ENCODE results near the gene GBX1. TPM values are rescaled to one million over a fixed set of nuclear protein-coding genes. Genes with fewer than 3 reads are reported as not detected.

The GBX1 gene
- total RNA-seq, 1 donor from 2014 or later: not detected

- no peak for TF ChIP-seq CTCF (conservative IDR thresholded peaks at IDR 0.05; ENCODE audit: low read depth, low read length)
- no peak for DNase-seq (ENCODE audit: low read depth)
Observed at GRCh38 chr7:151144387-151144786, 23.1 kb downstream of the GBX1 start.

GRCh38 chr7:151143261-151144015 is 24.1 kb downstream of the GBX1 start:
- TF ChIP-seq CTCF (conservative IDR thresholded peaks at IDR 0.05; ENCODE audit: low read depth, low read length): no peak
- no peak overlapping the region for H3K4me3 ChIP-seq (ENCODE audit: low read depth, low read length)
- no peak for DNase-seq (ENCODE audit: low read depth)

More at GRCh38 chr7:151144387-151144786, 23.1 kb downstream of the GBX1 start:
- H3K4me3 ChIP-seq (ENCODE audit: low read depth, low read length): no peak overlapping the region

- H3K4me3 ChIP-seq (ENCODE audit: low read depth, low read length): no peak overlapping the region
Observed at GRCh38 chr7:151142686-151143040, 24.8 kb downstream of the GBX1 start.

GRCh38 chr7:151141855-151142685 is 25.4 kb downstream of the GBX1 start:
- TF ChIP-seq CTCF (conservative IDR thresholded peaks at IDR 0.05; ENCODE audit: low read depth, low read length): no peak
- no peak for DNase-seq (ENCODE audit: low read depth)
- no peak overlapping the region for H3K4me3 ChIP-seq (ENCODE audit: low read depth, low read length)

More at GRCh38 chr7:151142686-151143040, 24.8 kb downstream of the GBX1 start:
- no peak for DNase-seq (ENCODE audit: low read depth)
- TF ChIP-seq CTCF (conservative IDR thresholded peaks at IDR 0.05; ENCODE audit: low read depth, low read length): no peak

GRCh38 chr7:151141311-151141854 is 26.1 kb downstream of the GBX1 start:
- no peak overlapping the region for H3K4me3 ChIP-seq (ENCODE audit: low read depth, low read length)
- no peak for DNase-seq (ENCODE audit: low read depth)

GRCh38 chr7:151140826-151141225 is 26.7 kb downstream of the GBX1 start:
- no peak for TF ChIP-seq CTCF (conservative IDR thresholded peaks at IDR 0.05; ENCODE audit: low read depth, low read length)

More at GRCh38 chr7:151141311-151141854, 26.1 kb downstream of the GBX1 start:
- TF ChIP-seq CTCF (conservative IDR thresholded peaks at IDR 0.05; ENCODE audit: low read depth, low read length): no peak

More at GRCh38 chr7:151140826-151141225, 26.7 kb downstream of the GBX1 start:
- no peak for DNase-seq (ENCODE audit: low read depth)
- H3K4me3 ChIP-seq (ENCODE audit: low read depth, low read length): no peak overlapping the region
